HG03565 (cell line): ENCODE results near the gene TAF11L4.
"Not testable (repeated sequence)": the region's sequence is repeated elsewhere in the genome, so short reads cannot be mapped to it uniquely, and the experiment has no call there.

ENCODE experiments used
- ATAC-seq: cut with Tn5 transposase; IDR thresholded peaks from one replicate; pipeline ENCODE4 v1.9.1; 2021; ENCODE audit warnings: mild to moderate bottlenecking, moderate library complexity; ENCODE audit not compliant: unreplicated experiment

Gene TAF11L4

DNA sequence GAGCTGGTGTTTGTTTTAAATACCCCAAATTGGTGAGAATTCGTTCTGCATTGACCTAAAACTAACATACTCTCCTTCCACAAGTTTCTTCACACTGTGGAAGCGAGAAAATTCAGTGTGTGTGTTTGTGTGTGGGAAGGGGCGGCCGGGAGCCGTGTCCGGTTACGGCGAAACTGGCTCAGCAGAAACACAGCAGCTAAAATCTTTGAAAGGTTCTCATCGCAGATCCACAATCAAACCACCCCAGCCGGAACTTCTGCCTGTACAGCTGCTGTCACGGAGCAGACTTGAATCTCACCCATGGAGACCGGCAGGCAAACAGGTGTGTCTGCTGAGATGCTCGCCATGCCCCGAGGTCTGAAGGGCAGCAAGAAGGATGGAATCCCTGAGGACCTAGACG, at the start of gene TAF11L4:
Gene TAF11L4, plus strand, starts transcription at position 301 of the 400 bp plus-strand sequence.
- ATAC-seq, result not testable (repeated sequence)

GRCh38 chr5:17475064-17475463, 46.5 kb upstream of the TAF11L4 start:
- not testable (repeated sequence) for ATAC-seq

DNA sequence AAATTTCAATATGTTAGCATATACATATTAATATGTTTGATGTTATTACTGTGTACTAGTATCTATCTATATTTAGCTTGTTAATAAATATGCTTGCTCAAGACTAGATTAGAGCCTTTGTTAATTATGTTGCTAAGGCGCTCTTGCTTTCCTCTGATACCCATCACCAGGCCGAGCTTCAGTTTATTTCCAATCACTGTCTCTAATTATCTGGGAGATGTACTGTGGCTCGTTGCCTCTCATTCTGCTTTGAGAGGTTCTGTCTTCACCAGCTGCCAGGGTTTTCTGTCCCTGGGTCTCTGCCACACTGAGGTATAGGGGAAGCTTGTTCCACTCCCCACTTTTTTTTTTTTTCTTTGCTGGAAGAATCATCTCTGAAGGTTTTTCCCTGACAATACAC, 44.6 kb upstream of the TAF11L4 start:
- ATAC-seq, result no peak

- no peak for ATAC-seq
These were observed 43.9 kb upstream of the TAF11L4 start for GRCh38 chr5:17477573-17478265.

DNA sequence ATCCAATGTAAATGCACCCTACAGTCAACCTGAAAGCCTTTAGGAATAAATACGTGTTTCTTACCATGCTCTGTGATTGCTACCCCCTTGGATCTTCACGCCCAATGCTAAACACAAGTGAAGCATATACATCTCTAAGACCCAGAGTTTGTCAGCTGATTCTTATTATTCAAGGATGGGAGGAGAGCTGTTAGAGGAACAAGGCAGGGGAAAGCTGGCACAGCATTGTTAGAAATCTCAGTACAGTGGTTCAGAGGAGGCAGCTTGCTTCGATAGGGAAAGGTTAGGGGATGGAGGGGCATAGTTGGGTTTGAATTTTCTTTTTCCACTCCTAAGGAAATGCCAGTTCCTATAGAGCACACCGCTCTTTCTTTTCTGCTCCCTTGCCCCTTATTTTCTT, 40.2 kb upstream of the TAF11L4 start:
- ATAC-seq, result no peak

- ATAC-seq, result no peak
These were observed 38.8 kb upstream of the TAF11L4 start for GRCh38 chr5:17482790-17483189.

DNA sequence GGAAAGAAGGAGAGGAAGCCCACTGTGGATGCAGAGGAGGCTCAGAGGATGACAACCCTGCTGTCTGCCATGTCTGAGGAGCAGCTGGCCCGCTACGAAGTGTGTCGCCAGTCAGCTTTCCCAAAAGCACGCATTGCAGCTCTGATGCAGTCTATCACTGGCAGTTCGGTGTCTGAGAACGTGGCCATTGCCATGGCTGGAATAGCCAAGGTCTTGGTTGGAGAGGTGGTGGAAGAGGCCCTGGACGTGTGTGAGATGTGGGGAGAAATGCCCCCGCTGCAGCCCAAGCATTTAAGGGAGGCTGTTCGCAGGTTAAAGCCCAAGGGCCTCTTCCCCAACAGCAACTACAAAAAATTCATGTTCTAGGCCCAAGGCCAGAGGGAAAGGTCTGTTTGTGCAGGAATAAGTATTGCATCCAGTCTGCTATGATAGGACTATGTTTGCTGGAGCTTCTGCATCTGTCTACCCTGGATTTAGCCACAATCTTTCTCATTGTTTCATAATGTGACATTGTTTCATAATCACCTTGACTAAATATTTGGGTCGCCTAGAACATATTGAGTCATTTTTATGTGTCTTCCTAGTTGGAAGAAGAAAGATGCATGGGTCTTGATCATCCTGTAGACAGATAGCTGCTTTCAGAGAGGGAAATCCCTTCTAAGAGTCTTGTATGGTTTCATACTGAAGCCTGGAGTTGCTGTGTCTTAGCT, 35.0 kb upstream of the TAF11L4 start:
- not testable (repeated sequence) for ATAC-seq

DNA sequence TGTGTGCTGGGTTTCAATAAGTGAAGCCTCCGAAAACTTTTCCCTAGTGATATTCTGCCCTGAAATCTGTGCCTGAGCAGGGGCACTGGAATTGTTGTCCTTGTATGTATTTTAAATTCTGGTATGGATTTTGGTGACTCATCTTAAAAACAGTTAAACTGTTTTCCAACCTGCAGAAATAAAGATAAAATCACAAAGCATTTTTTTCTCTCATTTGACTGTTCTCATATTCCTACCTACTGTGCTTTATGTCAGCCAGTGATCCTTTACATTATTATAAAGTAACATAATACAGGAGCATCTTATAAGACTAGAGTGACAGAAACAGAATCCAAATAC, 34.5 kb upstream of the TAF11L4 start:
- ATAC-seq, result no peak

DNA sequence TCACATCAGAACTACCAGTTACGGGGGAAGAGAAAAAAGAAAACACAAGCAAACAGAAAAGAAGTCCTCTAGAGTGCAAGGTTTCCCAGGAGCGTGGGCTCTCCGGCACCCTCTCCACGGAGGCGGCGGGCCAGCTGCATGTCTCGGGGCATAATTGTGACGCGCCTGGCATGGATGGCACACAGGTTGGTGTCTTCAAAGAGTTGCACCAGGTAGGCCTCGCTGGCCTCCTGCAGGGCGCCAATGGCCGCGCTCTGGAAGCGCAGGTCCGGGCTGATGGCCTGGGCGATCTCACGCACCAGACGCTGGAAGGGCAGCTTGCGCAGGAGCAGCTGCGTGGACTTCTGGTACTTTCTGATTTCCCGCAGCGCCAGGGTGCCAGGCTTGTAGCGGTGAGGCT, 30.3 kb upstream of the TAF11L4 start:
- ATAC-seq, result not testable (repeated sequence)

GRCh38 chr5:17492770-17493169, 28.8 kb upstream of the TAF11L4 start:
- no peak for ATAC-seq

DNA sequence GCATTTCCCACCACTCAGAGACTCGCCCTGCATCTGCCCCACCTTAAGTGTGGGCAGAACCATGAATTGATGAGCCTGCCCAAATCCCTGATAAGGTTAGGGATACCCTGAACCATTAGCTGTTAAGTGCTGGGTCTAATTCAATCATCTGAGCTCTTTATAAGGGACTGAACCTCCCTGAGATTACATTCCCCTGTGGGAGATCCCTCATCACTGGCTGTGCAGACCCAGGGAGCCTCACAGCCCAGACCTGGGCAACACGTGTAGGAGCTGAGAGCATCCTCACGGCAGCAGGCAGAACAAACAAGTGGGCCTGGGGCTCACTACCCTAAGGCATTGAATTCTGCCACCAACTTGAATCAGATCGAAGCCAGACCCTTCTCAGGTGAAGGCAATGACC, 24.2 kb upstream of the TAF11L4 start:
- ATAC-seq, result no peak

DNA sequence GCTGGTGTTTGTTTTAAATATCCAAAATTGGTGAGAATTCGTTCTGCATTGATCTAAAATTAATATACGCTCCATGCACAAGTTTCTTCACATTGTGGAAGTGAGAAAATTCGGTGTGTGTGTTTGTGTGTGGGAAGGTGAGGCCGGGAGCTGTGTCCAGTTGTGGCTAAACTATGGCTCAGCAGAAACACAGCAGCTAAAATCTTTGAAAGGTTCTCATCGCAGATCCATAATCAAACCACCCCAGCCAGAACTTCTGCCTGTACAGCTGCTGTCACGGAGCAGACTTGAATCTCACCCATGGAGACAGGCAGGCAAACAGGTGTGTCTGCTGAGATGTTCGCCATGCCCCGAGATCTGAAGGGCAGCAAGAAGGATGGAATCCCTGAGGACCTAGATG, 23.7 kb upstream of the TAF11L4 start, which contains the start of gene TAF11L2:
Gene TAF11L2, plus strand, starts transcription at position 301 of the 400 bp plus-strand sequence.
- ATAC-seq, result not testable (repeated sequence)

DNA sequence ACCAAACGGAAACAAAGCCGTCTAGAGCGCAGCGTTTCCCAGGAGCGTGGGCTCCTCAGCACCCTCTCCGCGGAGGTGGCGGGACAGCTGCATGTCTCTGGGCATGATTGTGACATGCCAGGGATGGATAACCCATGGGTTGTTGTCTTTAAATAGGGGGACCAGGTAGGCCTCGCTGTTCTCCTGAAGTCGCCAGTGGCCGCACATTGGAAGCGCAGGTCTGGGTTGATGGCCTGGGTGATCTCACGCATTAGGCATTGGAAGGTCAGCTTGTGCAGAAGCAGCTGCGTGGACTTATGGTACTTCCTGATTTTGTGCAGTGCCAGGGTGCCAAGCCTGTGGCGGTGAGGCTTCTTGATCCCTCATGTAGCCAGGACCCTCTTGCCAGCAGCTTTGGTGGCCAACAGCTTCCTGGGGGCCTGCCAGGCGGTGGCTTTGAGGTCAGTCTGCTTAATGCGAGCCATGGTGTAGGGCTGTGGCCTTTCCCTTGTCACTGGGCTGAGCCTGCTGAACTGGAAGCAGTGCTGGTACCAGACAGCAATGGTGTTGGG, 9.8 kb upstream of the TAF11L4 start:
- no peak for ATAC-seq

- ATAC-seq, result not testable (repeated sequence)
These were observed 4.1 kb upstream of the TAF11L4 start for GRCh38 chr5:17517526-17517925.

DNA sequence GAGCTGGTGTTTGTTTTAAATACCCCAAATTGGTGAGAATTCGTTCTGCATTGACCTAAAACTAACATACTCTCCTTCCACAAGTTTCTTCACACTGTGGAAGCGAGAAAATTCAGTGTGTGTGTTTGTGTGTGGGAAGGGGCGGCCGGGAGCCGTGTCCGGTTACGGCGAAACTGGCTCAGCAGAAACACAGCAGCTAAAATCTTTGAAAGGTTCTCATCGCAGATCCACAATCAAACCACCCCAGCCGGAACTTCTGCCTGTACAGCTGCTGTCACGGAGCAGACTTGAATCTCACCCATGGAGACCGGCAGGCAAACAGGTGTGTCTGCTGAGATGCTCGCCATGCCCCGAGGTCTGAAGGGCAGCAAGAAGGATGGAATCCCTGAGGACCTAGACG, 3.5 kb upstream of the TAF11L4 start, which contains the start of gene TAF11L3:
Gene TAF11L3, plus strand, starts transcription at position 301 of the 400 bp plus-strand sequence.
- not testable (repeated sequence) for ATAC-seq

GRCh38 chr5:17519508-17519907, 2.1 kb upstream of the TAF11L4 start:
- ATAC-seq, result not testable (repeated sequence)

GRCh38 chr5:17524935-17525334, 3.3 kb downstream of the TAF11L4 start, which contains the start of gene TAF11L5:
TSS of gene TAF11L5 (plus strand) at chr5:17525235.
- not testable (repeated sequence) for ATAC-seq

DNA sequence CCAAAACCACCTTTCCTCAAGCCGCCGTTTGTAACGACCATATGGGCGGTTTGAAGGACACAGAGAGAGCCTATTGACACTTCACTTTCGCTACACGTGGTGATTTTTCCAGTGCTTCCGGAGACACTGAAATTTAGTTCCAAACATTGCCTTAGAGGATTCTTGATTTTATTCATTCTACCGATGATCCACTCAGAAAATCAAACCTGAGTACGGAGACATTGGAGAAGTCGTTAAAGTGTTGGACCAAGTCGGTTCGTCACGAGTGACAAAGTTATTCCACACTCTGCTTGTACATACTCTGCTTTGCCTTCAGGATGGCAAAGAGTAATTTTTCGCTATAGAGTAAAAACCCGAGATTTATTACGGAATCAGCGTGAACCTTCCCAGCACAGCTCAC, 4.9 kb downstream of the TAF11L4 start:
- not testable (repeated sequence) for ATAC-seq

DNA sequence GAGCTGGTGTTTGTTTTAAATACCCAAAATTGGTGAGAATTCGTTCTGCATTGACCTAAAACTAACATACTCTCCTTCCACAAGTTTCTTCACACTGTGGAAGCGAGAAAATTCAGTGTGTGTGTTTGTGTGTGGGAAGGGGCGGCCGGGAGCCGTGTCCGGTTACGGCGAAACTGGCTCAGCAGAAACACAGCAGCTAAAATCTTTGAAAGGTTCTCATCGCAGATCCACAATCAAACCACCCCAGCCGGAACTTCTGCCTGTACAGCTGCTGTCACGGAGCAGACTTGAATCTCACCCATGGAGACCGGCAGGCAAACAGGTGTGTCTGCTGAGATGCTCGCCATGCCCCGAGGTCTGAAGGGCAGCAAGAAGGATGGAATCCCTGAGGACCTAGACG, 6.8 kb downstream of the TAF11L4 start, which contains the start of gene TAF11L6:
Gene TAF11L6, plus strand, starts transcription at position 301 of the 400 bp plus-strand sequence.
- not testable (repeated sequence) for ATAC-seq
